ENCODE data around the gene C10orf71.
A peak's percentile ranks its signal among the peaks of the same experiment; 100 is the strongest.

Gene C10orf71

GRCh38 chr10:49294731-49295130 lies 4.2 kb upstream of the C10orf71 start:
- DNase-seq, result no peak

- no peak for DNase-seq
These were observed 3.7 kb upstream of the C10orf71 start for GRCh38 chr10:49295297-49295696.

- DNase-seq, result no peak
These were observed 2.6 kb upstream of the C10orf71 start for GRCh38 chr10:49296382-49296781.

GRCh38 chr10:49296836-49297235 lies 2.1 kb upstream of the C10orf71 start:
- DNase-seq, result no peak

- DNase-seq, result peak; percentile 13
These were observed 926 bp upstream of the C10orf71 start for GRCh38 chr10:49297818-49298670.

GRCh38 chr10:49298671-49298982 lies 343 bp upstream of the C10orf71 start:
- no peak for DNase-seq

- peak; percentile 32 for DNase-seq
These were observed 808 bp downstream of the C10orf71 start for GRCh38 chr10:49299816-49300139.

- DNase-seq, result peak; percentile 22
These were observed 1.4 kb downstream of the C10orf71 start for GRCh38 chr10:49300140-49300974.

GRCh38 chr10:49301302-49301701 lies 2.3 kb downstream of the C10orf71 start:
- no peak for DNase-seq

GRCh38 chr10:49302088-49302487 lies 3.1 kb downstream of the C10orf71 start:
- no peak for DNase-seq

GRCh38 chr10:49303711-49304110 lies 4.7 kb downstream of the C10orf71 start:
- DNase-seq, result no peak

- DNase-seq, result no peak
These were observed 5.2 kb downstream of the C10orf71 start for GRCh38 chr10:49304137-49304536.

GRCh38 chr10:49307921-49308320 lies 9.0 kb downstream of the C10orf71 start:
- no peak for DNase-seq

GRCh38 chr10:49308881-49309280 lies 9.9 kb downstream of the C10orf71 start:
- DNase-seq, result no peak

- no peak for DNase-seq
These were observed 10.9 kb downstream of the C10orf71 start for GRCh38 chr10:49309691-49310411.

- no peak for DNase-seq
These were observed 11.5 kb downstream of the C10orf71 start for GRCh38 chr10:49310460-49310859.

GRCh38 chr10:49310901-49311554 lies 12.1 kb downstream of the C10orf71 start:
- no peak for DNase-seq

GRCh38 chr10:49311555-49312236 lies 12.7 kb downstream of the C10orf71 start:
- no peak for DNase-seq

- DNase-seq, result no peak
These were observed 13.4 kb downstream of the C10orf71 start for GRCh38 chr10:49312246-49312869.

- no peak for DNase-seq
These were observed 14.6 kb downstream of the C10orf71 start for GRCh38 chr10:49313501-49314070.

- DNase-seq, result no peak
These were observed 15.8 kb downstream of the C10orf71 start for GRCh38 chr10:49314806-49315205.

GRCh38 chr10:49318028-49318427 lies 19.1 kb downstream of the C10orf71 start:
- no peak for DNase-seq
